ENCODE results near the gene TMPRSS5.

TMPRSS5 gene

GRCh38 chr11:113666584-113666983 lies 39.5 kb downstream of the TMPRSS5 start:
- no peak for DNase-seq

GRCh38 chr11:113664981-113665710 lies 41.0 kb downstream of the TMPRSS5 start:
- no peak for DNase-seq

DNA sequence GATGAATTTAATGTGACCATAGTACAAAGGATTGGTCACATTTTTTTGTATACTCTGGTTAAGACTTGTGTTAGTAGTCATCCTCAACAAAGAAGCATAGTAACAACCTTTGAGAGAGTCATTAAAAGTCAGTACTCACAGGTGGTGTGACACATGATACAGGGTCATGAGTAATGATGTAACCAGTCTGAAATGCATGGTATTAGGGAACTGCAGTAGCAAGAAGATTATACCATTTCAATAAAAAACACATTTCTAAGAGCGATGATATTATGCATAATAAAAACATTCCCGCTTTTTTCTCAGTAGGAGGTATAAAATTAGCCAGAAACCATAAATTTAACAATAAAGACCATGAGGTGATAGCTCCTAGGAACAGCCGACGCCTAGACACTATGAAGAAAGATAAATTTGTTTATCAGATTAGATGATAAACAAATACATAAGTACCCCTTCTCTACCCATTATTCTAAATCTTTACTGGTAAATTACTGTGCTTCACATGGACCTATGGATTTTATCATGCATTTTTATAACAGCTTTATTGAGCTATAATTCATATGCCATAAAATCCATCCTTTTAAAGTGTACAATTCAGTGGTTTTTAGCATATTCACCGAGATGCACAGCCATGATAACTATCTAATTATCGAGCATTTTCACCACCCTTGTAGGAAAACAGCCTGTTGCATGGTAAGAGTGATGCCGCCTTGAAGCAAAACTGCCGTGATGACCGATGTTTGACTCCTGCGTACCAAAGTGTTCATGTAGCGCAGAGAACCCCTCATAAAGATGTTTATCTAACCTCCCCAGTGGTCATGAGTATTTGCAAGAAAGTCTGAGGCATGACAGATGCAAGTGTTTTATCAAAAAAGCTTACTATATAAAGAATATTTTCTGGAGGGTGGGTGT lies 41.8 kb downstream of the TMPRSS5 start:
- DNase-seq: no peak

DNA sequence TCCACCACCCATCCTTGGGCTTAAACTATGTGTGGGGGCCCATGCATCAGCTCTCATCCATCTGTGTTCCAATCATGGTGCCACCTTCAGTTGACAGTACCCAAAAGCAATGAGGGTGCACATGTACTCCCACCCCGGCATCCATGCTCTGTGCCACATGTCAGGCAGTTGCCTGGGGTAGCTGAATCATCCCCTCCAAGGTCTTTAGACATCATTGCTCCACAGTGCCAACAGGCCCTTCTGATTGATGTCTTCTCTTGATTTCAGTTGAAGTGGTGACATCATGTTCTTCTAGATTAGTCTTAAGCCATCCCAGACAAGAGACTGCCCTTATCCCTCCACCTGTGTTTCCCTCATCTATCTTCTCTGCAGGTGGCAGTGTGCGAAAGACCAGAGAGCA lies 42.5 kb downstream of the TMPRSS5 start:
- no peak for DNase-seq

DNA sequence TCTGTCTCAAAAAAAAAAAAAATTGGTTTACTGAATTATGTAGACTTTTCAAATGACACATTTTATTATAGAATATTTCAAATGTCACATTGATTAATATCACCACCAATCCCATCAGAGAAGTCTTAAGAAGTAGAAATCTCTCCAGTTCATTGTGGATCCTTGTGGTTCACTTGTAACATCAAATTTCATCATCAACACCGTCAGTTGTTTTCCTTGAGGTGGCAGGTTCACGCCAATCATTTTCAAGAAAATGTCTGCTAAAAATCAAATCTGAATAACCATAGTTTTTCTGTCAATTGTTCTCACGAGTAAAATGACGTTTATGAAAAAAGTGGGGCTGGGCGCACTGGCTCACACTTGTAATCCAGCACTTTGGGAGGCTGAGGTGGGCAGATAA lies 50.3 kb downstream of the TMPRSS5 start:
- no peak for DNase-seq

GRCh38 chr11:113651023-113651422 lies 55.1 kb downstream of the TMPRSS5 start:
- no peak for DNase-seq

DNA sequence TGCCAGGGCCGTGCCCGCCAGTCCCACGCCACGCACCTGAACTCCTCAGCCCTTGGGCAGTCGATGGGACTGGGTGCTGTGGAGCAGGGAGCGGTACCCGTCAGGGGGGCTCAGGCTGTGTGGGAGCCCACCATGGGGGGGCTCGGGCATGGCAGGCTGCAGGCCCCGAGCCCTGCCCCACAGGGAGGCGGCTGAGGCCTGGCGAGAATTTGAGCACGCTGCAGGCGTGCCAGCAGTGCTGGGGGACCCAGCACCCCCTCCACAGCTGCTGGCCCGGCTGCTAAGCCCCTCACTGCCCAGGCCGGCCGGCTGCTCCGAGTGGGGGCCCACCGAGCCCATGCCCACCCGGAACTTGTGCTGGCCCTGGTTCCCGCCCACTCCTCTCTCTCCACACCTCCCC lies 56.8 kb downstream of the TMPRSS5 start:
- no peak for DNase-seq

DNA sequence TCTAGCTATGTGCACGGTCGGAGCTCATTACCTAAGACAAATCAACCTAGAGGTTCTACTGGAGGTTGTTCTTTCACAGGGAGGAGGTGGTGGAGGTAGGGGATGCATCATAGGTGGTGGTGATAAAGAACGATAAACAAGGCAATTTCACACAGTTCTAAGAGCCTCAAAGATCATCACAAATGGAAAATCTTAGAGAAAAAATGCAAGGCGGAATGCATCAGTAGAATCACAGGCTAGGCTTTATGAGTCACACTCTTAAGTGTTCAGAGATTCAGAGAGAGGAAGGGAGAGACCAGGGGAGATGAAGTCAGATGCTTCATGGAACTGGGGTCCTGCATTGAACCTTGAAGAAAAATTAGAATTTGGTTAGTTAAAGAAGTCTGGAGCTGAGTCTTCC lies 58.3 kb downstream of the TMPRSS5 start:
- DNase-seq: no peak

GRCh38 chr11:113647108-113647507 lies 59.0 kb downstream of the TMPRSS5 start:
- no peak for DNase-seq

GRCh38 chr11:113645593-113646349 lies 60.3 kb downstream of the TMPRSS5 start:
- no peak for DNase-seq

DNA sequence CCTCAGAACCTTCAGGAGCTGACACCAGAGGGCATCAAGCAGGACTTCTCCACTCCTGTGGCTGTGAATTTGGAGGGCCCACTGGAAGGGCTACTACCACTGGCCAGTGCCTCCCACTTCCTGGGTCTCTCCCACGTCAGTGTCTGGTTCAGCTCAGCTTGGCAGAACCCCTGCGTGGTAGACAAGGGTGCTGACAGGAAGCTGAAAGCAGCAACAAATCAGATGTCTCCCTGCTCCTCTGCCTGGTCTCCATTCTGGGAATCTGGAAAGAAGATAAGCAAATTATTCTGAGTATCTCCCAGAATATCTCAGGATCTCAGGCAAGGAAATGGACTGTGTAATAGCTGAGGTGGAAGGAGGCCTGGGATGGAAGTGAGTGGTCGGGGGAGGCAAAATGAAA lies 61.5 kb downstream of the TMPRSS5 start:
- DNase-seq: no peak

DNA sequence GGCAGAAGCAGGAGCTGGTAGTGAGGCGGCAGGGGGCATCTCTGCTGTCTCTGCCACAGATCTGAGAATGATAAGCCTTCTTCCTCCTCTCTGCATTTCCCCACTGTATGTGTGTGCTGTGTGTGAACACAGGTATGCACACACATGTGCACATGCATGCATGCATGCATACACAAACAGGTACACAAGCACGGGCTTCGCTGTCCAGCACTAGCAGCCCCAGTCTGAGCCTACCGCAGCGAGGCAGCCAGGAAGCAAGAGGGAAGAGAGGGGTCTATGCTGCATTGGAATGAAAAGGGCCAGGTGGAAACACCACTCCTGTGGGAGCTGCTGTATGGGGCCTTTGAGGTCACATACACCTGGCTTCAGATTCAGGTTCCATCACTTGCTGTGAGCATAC lies 62.4 kb downstream of the TMPRSS5 start:
- DNase-seq: no peak

DNA sequence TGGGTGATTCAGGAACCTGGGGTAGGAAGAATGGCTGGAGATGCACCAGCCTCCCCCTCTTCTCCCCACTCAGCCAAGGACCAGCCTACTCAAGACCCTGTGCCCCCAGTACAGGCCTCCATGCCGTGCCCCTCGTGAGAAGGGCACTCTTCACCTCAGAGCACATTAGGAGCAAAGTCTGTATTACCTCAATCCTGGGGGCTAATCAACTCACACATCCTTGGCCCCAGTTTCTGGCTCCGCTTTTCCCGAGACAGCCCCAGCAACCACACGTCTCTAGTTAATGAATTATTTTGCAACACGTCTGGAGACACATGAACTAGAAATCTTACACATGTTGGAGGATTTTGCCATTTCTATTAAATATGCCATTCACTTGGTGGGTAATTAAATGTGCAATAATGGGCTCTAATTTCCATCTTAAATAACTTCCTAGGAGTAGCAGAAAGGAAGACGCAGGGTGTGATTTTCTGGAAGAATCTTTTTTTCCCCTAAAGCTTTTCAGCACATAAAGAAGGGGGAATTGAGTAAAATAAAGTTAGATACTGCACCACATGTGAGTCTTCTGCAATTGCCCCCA lies 63.0 kb downstream of the TMPRSS5 start:
- DNase-seq: no peak

DNA sequence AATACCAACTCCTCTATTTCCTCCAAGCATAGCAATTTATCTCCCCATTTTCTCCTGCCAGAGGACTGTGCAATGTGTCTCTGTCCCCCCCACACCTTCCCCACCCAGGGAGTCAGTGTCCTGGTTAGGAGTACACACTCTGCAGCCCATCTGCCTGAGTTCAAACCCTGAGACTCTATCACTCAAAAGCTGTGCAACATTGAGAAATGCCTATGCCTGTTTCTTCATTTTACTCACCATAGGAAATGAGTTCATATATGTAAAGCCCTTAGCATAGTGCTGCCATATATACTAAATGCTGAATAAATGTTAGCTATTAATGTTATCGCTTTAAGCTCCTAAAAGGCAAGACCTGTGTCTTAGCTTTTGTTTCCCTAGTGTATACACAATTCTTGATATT lies 64.0 kb downstream of the TMPRSS5 start:
- DNase-seq: no peak

DNA sequence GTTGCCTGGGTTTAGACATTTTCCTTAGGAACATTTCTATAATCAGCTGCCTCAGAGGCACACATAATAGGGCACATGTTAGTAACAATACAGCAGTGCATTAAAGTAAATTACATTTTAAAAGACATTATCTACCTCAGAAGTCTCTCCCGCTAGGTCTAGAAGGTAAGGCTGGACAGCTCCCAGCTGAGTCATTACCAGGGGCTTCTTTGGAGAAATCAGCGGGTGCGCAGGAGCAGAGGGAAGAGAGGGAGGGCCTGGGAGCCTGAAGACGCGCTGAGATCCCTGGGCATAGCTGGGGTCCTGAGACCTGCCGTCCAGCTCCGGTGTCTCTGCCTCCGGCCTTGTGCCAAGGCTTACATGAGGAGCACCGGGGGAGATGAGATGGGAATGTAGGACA lies 67.7 kb downstream of the TMPRSS5 start:
- DNase-seq: no peak

GRCh38 chr11:113637636-113638035 lies 68.5 kb downstream of the TMPRSS5 start:
- DNase-seq: no peak
